HepG2 (cell line): ENCODE measurements around the gene SAMD4A. TPM values are rescaled to one million over a fixed set of nuclear protein-coding genes. Genes with fewer than 3 reads are reported as not detected.

Experiments used
- AHDC1 ChIP-seq: sonication (generic); formaldehyde crosslinking; IDR thresholded peaks from 2 replicates; pipeline ENCODE4 v1.5.1; 2020; ENCODE audit warnings: mild to moderate bottlenecking, missing genetic modification reagents, borderline replicate concordance
- ASH2L ChIP-seq: fragments of 300-600, 200-600 bp; sonication (generic); IDR thresholded peaks from 2 replicates; pipeline ENCODE4 v1.7.0; 2017; ENCODE audit warnings: low read depth, mild to moderate bottlenecking, moderate library complexity, mixed read lengths, low read length; ENCODE audit not compliant: insufficient read length
- ATF7 ChIP-seq, 2 experiments: fragments of 450-650 bp in 1 of 2; sonication (generic) in 1 of 2; formaldehyde crosslinking in 1 of 2; IDR thresholded peaks; 2 replicates each; pipeline versions ENCODE4 v1.4.0 to v1.6.1; 2016 to 2020; ENCODE audit warnings: antibody characterized with exemption in 1 of 2, mild to moderate bottlenecking in 1 of 2, missing genetic modification reagents in 1 of 2
- DNMT3B ChIP-seq: conservative IDR thresholded peaks from 2 replicates; pipeline ENCODE4 v1.6.1; 2016; ENCODE audit warnings: missing biosample characterization, control low read depth
- HOXA9 ChIP-seq: sonication (generic); formaldehyde crosslinking; IDR thresholded peaks from 2 replicates; pipeline ENCODE4 v1.8.1; 2022; ENCODE audit warnings: missing genetic modification reagents, mild to moderate bottlenecking, moderate library complexity, borderline replicate concordance
- MAZ ChIP-seq, 2 experiments: sonication (generic) in 1 of 2; formaldehyde crosslinking in 1 of 2; IDR thresholded peaks; 2 replicates each; pipeline versions ENCODE4 v1.5.0 to v1.6.1; 2012 to 2020; ENCODE audit warnings: low read depth in 2 of 2, mild to moderate bottlenecking in 2 of 2, borderline replicate concordance in 1 of 2, improper control_type of control experiment in 1 of 2, low read length in 1 of 2, missing genetic modification reagents in 1 of 2, moderate library complexity in 1 of 2
- NFYB ChIP-seq: sonication (generic); formaldehyde crosslinking; IDR thresholded peaks from 2 replicates; pipeline ENCODE4 v1.4.0; 2020; ENCODE audit warnings: missing genetic modification reagents
- RCOR2 ChIP-seq: IDR thresholded peaks from 2 replicates; pipeline ENCODE4 v1.6.1; 2016; ENCODE audit warnings: missing biosample characterization, missing genetic modification reagents
- RXRA ChIP-seq: sonication (generic); formaldehyde crosslinking; IDR thresholded peaks from 2 replicates; pipeline ENCODE4 v1.5.1; 2020; ENCODE audit warnings: missing genetic modification reagents
- SCMH1 ChIP-seq: sonication (generic); formaldehyde crosslinking; IDR thresholded peaks from 2 replicates; pipeline ENCODE4 v1.9.0; 2021; ENCODE audit warnings: missing genetic modification reagents, mild to moderate bottlenecking, borderline replicate concordance
- SKIL ChIP-seq: sonication (generic); formaldehyde crosslinking; IDR thresholded peaks from 2 replicates; pipeline ENCODE4 v1.8.0; 2022; ENCODE audit warnings: missing genetic modification reagents, mild to moderate bottlenecking, moderate library complexity, borderline replicate concordance
- TBX3 ChIP-seq: fragments of 450-650 bp; IDR thresholded peaks from 2 replicates; pipeline ENCODE4 v1.6.1; 2017; ENCODE audit warnings: antibody characterized with exemption, mild to moderate bottlenecking, inconsistent platforms, borderline replicate concordance
- ZBTB26 ChIP-seq: IDR thresholded peaks from 2 replicates; pipeline ENCODE4 v1.6.1; 2016; ENCODE audit warnings: missing compliant biosample characterization, missing genetic modification reagents, borderline replicate concordance
- ZBTB33 ChIP-seq: sonication (generic); formaldehyde crosslinking; IDR thresholded peaks from 2 replicates; pipeline ENCODE4 v1.4.0; 2020; ENCODE audit warnings: missing genetic modification reagents
- ZNF207 ChIP-seq: fragments of 450-650 bp; IDR thresholded peaks from 2 replicates; pipeline ENCODE4 v1.6.1; 2016; ENCODE audit warnings: antibody characterized with exemption, borderline replicate concordance
- ZNF776 ChIP-seq: sonication (generic); formaldehyde crosslinking; IDR thresholded peaks from 2 replicates; pipeline ENCODE4 v1.4.0; 2020; ENCODE audit warnings: mild to moderate bottlenecking, missing genetic modification reagents
- ZSCAN30 ChIP-seq: sonication (generic); formaldehyde crosslinking; IDR thresholded peaks from 2 replicates; pipeline ENCODE4 v1.5.0; 2020; ENCODE audit warnings: mild to moderate bottlenecking, missing genetic modification reagents
- polyA plus RNA-seq, 8 experiments: library from polyadenylated mRNA; depleted of rRNA in 3 of 8; stranded (reverse) in 7 of 8; unstranded in 1 of 8; fragments of >200 nt; fragmentation: Illumina TruSeq in 4 of 8; extraction: Trizol in 4 of 8; gene quantifications; 2 replicates each; pipeline versions ENCODE4 v1.2.1 to v1.2.3, GENCODE V29; 2011 to 2016; ENCODE audit warnings: low read depth in 4 of 8, missing spikeins in 1 of 8, mixed read lengths in 1 of 8; ENCODE audit not compliant: insufficient read depth in 1 of 8
- total RNA-seq, 5 experiments: library from RNA; depleted of rRNA; stranded (reverse); fragments of >200 nt; fragmentation: Illumina TruSeq; extraction: Trizol; gene quantifications; 2 replicates each; pipeline ENCODE4 v1.2.3, GENCODE V29; 2016; ENCODE audit warnings: low read depth in 1 of 5

SAMD4A gene
- total and polyA plus RNA-seq, 2 of the 13 experiments (the other 11 are each of a cell fraction or from before 2014, with no cell fraction given), result 11.8 to 13.0 TPM

GRCh38 chr14:54837508-54838149 lies 270.7 kb downstream of the SAMD4A start (continued):
- 0 out of 2 replicates have a peak, but pooled peaks have one; percentile 41 for TF ChIP-seq SKIL (CRISPR knock-in tag)
- TF ChIP-seq DNMT3B (CRISPR knock-in tag), result no peak
- TF ChIP-seq RXRA (CRISPR knock-in tag), result peak; percentile 90; the same call in 1 of the 2 replicates
- TF ChIP-seq TBX3, result peak; percentile 81; the same call in 1 of the 2 replicates
- TF ChIP-seq NFYB, result no peak
- TF ChIP-seq ZSCAN30 (CRISPR knock-in tag), result no peak
- no peak for TF ChIP-seq ZNF776 (CRISPR knock-in tag)
- no peak for TF ChIP-seq SCMH1
- TF ChIP-seq MAZ (IDR thresholded peaks at IDR 0.05; ENCODE audit: borderline replicate concordance, low read depth, low read length), result no peak
- TF ChIP-seq MAZ (CRISPR knock-in tag; IDR thresholded peaks at IDR 0.05; ENCODE audit: low read depth), result peak; percentile 65
- TF ChIP-seq ATF7 (IDR thresholded peaks at IDR 0.05), result no peak
- TF ChIP-seq ATF7 (CRISPR knock-in tag; IDR thresholded peaks at IDR 0.05), result 0 out of 2 replicates have a peak, but pooled peaks have one; percentile 58
- TF ChIP-seq HOXA9, result no peak
- TF ChIP-seq ZBTB26 (CRISPR knock-in tag), result no peak
- TF ChIP-seq ZNF207, result no peak
- TF ChIP-seq AHDC1 (CRISPR knock-in tag), result peak; percentile 94
- TF ChIP-seq RCOR2 (CRISPR knock-in tag), result peak; percentile 93
- peak; percentile 44; the same call in 1 of the 2 replicates for TF ChIP-seq ZBTB33 (CRISPR knock-in tag)
- peak; percentile 81 for TF ChIP-seq ASH2L
